Peyer's patch (tissue), 4 donors: Measurements from ENCODE around the gene SNTG2. TPM values are rescaled to one million over a fixed set of nuclear protein-coding genes. Genes with fewer than 3 reads are reported as not detected.

ENCODE experiments used
- DNase-seq, 3 donors: peaks; one replicate each; pipeline ENCODE4 v3.0.0-alpha.2; 2017 to 2019
- H3K27ac ChIP-seq, 4 donors: fragments of 200-600 bp; sonication (generic); one replicate each; pipeline ENCODE4 v1.5.1; 2016 to 2019
- H3K27me3 ChIP-seq, 2 donors: fragments of 200-600 bp; sonication (generic); one replicate each; pipeline ENCODE4 v1.5.1; 2019
- H3K36me3 ChIP-seq, 3 donors: fragments of 200-600 bp; sonication (generic); one replicate each; pipeline ENCODE4 v1.5.1; 2016 to 2019
- H3K4me1 ChIP-seq, 4 donors: fragments of 200-600 bp; sonication (generic); one replicate each; pipeline ENCODE4 v1.5.1; 2016 to 2019
- H3K4me3 ChIP-seq, 4 donors: fragments of 200-600 bp; sonication (generic); 1 replicate in 3 of 4; 2 replicates in 1 of 4; pipeline ENCODE4 v1.5.1; 2016 to 2019; ENCODE audit warnings: mild to moderate bottlenecking in 1 of 4
- H3K9me3 ChIP-seq, 4 donors: fragments of 200-600 bp; sonication (generic); one replicate each; pipeline ENCODE4 v1.5.1; 2016 to 2019; ENCODE audit warnings: mild to moderate bottlenecking in 1 of 4
- POLR2A ChIP-seq, 2 donors: fragments of 450-650 bp; IDR thresholded peaks; one replicate each; pipeline ENCODE4 v1.5.1; 2017; ENCODE audit warnings: antibody characterized with exemption in 2 of 2, mild to moderate bottlenecking in 2 of 2, moderate library complexity in 2 of 2
- total RNA-seq, 4 donors: library from RNA; depleted of rRNA; stranded (reverse); fragments of >200 nt; gene quantifications; one replicate each; pipeline ENCODE4 v1.1.0, GENCODE V29; 2016
- TF ChIP-seq, protein P1 (sequence below), 6 experiments: fragments of 450-650 bp in 4 of 6; fragments of 200-600 bp in 2 of 6; sonication (generic) in 1 of 6; IDR thresholded peaks; one replicate each; pipeline ENCODE4 v1.5.1; 2017 to 2019; ENCODE audit warnings: antibody characterized with exemption in 6 of 6, mild to moderate bottlenecking in 3 of 6, moderate library complexity in 1 of 6

The SNTG2 gene
- total RNA-seq, 4 donors from 2014 or later = 1.8 to 65.2 (median 3.9) TPM

DNA sequence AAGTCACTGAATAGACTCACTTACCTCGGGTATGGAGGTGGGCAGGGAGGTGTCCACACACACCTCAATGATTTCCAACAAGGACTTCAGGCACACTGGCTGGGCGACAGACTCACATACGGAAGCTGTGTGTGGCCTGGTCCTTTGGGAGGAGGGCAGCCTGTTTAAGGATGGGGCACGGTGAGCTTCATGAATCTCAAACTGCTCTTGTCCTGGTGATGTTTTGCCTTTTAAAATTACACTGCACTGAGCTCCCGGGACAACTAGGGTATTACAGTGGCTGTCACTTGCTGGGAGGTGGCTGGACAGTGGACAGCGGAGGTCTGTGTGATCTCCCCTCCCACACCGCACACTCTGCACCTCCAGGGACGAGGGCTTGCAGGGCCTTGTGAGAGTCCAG is 211.6 kb downstream of the SNTG2 start:
- no peak for DNase-seq
- peak overlapping the region in 2 of 4 donors; percentile 25 to 26 for H3K27ac ChIP-seq
- no peaks in the 10 kb centered on the region for H3K27me3 ChIP-seq
- no peaks in the 10 kb centered on the region for H3K36me3 ChIP-seq
- H3K4me1 ChIP-seq = no peaks in the 10 kb centered on the region
- no peak for TF ChIP-seq POLR2A (IDR thresholded peaks at IDR 0.05)
- TF ChIP-seq, protein P1, sequence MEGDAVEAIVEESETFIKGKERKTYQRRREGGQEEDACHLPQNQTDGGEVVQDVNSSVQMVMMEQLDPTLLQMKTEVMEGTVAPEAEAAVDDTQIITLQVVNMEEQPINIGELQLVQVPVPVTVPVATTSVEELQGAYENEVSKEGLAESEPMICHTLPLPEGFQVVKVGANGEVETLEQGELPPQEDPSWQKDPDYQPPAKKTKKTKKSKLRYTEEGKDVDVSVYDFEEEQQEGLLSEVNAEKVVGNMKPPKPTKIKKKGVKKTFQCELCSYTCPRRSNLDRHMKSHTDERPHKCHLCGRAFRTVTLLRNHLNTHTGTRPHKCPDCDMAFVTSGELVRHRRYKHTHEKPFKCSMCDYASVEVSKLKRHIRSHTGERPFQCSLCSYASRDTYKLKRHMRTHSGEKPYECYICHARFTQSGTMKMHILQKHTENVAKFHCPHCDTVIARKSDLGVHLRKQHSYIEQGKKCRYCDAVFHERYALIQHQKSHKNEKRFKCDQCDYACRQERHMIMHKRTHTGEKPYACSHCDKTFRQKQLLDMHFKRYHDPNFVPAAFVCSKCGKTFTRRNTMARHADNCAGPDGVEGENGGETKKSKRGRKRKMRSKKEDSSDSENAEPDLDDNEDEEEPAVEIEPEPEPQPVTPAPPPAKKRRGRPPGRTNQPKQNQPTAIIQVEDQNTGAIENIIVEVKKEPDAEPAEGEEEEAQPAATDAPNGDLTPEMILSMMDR (IDR thresholded peaks at IDR 0.05) = no peak
- H3K9me3 ChIP-seq = peaks cover 0 to 12% (median 0%) of the 10 kb centered on the region in 4 donors
- no peak overlapping the region for H3K4me3 ChIP-seq

DNA sequence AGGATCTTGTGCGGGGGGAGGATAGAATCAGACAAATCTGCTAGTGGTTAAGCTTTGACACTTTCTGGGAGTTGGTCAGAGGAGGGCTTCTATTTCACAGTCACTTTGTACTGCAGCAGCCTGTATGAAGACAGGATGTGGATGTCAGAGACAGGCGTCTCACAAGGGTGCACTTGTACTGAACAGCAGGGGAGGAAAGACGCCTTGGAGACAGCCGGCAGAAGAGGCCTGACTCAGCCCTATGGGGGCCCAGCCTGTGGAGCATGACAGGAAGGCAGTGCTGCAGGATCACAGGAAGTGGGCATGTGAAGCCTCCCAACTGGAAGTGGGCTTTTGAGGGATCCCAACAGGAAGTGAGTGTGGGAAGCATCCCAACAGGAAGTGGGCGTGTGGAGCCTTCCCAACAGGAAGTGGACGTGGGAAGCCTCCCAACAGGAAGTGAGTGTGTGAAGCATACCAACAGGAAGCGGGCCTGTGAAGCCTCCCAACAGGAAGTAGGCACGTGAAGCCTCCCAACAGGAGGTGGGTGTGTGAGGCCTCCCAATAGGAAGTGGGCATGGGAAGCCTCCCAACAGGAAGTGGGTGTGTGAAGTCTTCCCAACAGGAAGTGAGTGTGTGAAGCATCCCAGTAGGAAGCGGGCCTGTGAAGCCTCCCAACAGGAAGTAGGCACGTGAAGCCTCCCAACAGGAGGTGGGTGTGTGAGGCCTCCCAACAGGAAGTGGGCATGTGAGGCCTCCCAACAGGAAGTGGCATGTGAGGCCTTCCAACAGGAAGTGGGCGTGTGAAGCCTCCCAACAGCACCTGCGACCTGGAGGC is 212.3 kb downstream of the SNTG2 start:
- Histone ChIP-seq H3K36me3 (no peaks in the 10 kb centered on the region), H3K9me3 (peaks cover 0 to 12% (median 0%) of the 10 kb centered on the region in 4 donors), H3K4me1 (no peaks in the 10 kb centered on the region), H3K27ac (peak overlapping the region in 3 of 4 donors; percentile 26 to 49 (median 31)), H3K27me3 (no peaks in the 10 kb centered on the region), H3K4me3 (no peak overlapping the region)
- DNase-seq = peak in 2 of 3 donors; percentile 21 to 52
- TF ChIP-seq, protein P1 (IDR thresholded peaks at IDR 0.05) = no peak
- no peak for TF ChIP-seq POLR2A (IDR thresholded peaks at IDR 0.05)

DNA sequence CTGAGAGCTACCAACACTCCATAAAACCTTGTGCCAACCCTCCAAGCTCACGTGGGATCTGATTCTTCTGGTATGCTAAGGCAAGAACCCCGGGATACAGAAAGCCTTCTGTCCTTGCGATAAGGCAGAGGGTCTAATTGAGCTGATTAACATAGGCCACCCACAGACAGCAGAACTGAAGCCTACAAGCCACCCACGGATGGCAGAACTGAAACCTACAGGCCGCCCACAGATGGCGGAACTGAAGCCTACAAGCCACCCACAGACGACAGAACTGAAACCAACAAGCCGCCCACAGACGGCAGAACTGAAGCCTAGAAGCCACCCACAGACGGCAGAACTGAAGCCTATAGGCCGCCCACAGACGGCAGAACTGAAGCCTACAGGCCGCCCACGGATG is 216.3 kb downstream of the SNTG2 start:
- TF ChIP-seq, protein P1 (IDR thresholded peaks at IDR 0.05) = no peak
- no peak for TF ChIP-seq POLR2A (IDR thresholded peaks at IDR 0.05)
- H3K9me3 ChIP-seq = peaks cover 0 to 12% (median 0%) of the 10 kb centered on the region in 4 donors
- no peak overlapping the region for H3K27ac ChIP-seq
- DNase-seq = no peak
- no peak overlapping the region for H3K4me3 ChIP-seq
- no peaks in the 10 kb centered on the region for H3K36me3 ChIP-seq
- H3K4me1 ChIP-seq = no peaks in the 10 kb centered on the region
- H3K27me3 ChIP-seq = no peaks in the 10 kb centered on the region

DNA sequence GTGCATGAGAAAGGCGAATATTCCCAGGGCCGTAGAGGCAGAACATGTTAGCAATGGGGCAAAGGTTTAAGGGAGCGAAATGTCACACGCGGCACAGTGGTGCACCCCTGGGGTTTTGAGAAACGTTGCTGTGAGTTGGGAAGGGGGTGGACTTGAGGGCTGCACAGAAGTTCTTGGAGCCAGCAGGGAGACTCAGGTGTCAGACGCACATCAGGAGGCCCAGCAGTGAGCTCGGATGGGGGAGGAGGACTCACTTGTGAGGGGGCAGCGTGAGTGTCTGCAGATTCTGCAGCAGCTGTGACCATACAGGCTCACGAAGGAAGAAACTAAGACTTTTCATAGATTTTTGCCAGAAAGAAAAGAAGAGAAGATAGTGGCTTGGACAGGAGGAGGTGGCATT is 218.2 kb downstream of the SNTG2 start:
- TF ChIP-seq, protein P1 (IDR thresholded peaks at IDR 0.05) = no peak
- TF ChIP-seq POLR2A (IDR thresholded peaks at IDR 0.05) = no peak
- H3K27ac ChIP-seq = no peak overlapping the region
- H3K27me3 ChIP-seq = no peaks in the 10 kb centered on the region
- H3K36me3 ChIP-seq = no peaks in the 10 kb centered on the region
- DNase-seq = no peak
- H3K4me1 ChIP-seq = no peaks in the 10 kb centered on the region
- no peak overlapping the region for H3K4me3 ChIP-seq
- peaks cover 0 to 7% (median 0%) of the 10 kb centered on the region in 4 donors for H3K9me3 ChIP-seq

DNA sequence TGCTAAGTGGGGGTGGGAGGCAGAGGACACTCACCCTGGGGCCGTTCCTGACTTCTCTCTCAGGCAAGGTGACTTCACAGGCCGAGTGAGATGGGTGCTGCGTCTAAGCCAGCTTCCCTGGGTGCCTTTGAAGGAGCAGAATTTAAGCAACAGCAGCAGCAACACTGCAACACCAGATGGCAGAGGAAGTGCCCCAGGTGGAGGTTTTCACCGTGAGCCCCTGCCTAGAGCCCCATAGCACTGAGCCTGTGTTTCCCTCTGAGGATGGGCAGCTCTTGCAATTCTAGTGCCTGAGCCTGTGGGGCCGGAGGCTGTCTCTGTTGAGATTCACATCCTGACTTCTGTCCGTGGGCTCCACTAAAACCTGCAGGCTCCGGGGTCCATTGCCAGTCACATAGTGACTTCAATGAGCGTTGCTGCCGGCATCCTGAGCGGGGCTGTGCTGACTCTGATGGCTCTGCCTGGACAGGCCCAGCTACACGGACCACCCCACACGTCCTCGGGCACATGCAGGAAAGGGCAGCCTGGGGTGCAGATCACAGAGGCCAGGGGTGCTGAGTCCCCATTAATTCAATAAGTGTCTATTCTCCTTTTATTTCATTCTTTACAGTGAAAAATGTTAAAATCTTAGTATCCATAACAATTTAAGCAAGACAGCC is 218.8 kb downstream of the SNTG2 start:
- Histone ChIP-seq H3K27ac (no peak overlapping the region), H3K4me3 (no peak overlapping the region), H3K36me3 (no peaks in the 10 kb centered on the region), H3K4me1 (no peaks in the 10 kb centered on the region), H3K9me3 (peaks cover 0 to 7% (median 0%) of the 10 kb centered on the region in 4 donors), H3K27me3 (no peaks in the 10 kb centered on the region)
- no peak for DNase-seq
- no peak for TF ChIP-seq POLR2A (IDR thresholded peaks at IDR 0.05)
- TF ChIP-seq, protein P1 (IDR thresholded peaks at IDR 0.05) = no peak
